ENCODE measurements around the gene CDC16.
A peak's percentile ranks its signal among the peaks of the same experiment; 100 is the strongest.
"Not testable (repeated sequence)": the region's sequence is repeated elsewhere in the genome, so short reads cannot be mapped to it uniquely, and the experiment has no call there.

Gene CDC16

GRCh38 chr13:114234645-114235421 lies at the start of gene CDC16:
TSS of gene CDC16 (plus strand) at chr13:114234897. CDS start at chr13:114235085, 188 bp downstream.
- DNase-seq = peak; percentile 94

DNA sequence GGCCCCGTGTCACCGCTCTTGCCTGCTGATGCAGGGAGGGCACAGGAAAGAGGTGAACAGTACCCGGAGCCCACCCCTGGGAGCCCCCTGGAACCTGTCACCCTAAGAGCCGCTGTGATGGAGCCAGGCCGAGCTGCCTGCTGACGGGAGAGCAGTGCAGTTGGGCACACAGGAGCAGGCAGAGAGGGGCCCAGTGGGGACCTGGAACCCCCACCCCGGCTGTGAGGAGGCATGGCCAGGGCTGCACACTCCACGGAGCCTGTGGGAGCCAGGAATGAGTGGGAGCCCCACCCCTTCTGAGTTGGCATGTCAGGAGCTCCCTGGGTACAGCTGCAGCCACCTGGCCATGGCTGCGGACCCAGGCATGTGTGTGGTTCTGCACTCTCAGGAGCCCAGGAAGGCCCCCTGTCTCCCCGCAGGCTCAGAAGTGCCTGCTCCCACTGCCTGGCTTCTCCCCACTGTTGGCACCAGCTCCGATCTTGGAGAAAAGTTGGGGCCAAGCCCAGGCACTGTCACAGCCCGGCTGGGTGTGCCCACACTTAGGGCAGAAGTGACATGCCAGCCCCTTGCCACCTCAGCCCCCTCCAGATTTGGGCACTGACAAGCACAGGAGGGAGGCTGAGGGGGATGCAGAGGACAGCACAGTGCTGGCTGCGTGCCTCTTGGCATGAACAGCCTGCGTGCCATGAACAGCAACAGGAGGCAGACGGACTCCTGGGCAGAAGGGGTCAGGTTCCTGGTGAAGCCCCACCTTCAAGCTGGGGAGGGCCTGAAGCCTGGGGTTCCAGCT lies 49.3 kb upstream of the CDC16 start:
- no peak for DNase-seq

- DNase-seq = no peak
These were observed 39.8 kb upstream of the CDC16 start for GRCh38 chr13:114194853-114195252.

GRCh38 chr13:114196629-114197028 lies 38.1 kb upstream of the CDC16 start:
- DNase-seq = no peak

GRCh38 chr13:114198556-114198955 lies 36.1 kb upstream of the CDC16 start:
- no peak for DNase-seq

- not testable (repeated sequence) for DNase-seq
These were observed 35.2 kb upstream of the CDC16 start for GRCh38 chr13:114199526-114199925.

DNA sequence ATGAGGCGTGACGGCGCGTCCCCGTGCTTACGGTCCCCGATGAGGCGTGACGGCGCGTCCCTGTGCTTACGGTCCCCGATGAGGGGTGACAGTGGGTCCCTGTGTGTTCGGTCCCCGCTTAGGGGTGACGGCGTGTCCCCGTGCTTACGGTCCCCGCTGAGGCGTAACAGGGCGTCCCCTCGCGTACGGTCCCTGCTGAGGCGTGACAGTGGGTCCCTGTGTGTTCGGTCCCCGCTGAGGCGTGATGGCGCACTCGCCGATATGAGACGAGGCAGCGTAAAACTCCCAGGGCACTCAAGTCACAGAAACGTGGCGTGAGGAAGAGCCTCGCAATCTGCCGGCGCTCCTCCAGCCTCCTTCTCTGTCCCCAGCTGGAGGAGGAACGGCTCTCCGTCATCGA lies 34.7 kb upstream of the CDC16 start:
- no peak for DNase-seq

DNA sequence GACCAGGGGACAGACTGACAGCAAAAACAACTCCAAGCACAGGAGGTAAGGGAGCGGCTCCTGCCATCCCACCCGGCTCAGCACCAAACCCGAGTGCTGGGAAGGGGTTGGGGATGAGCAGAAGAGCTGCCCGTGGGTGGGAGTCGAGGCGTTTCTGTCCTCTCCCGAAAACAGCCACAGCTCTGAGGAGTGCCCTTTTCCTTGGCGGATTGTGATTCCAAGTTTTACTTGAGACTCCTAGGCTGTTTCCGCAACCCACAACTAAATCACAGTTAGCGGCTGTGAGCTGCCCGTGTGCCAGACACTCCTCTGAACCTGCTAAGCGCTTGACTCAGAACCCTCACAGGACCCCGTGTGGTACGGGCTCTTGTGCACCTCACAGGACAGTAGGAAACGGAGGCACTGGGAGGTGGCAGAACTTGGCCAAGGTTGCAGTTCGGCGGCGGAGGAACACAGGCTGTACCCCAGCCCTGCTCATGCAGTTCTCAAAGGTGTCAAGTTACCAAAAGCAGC lies 34.2 kb upstream of the CDC16 start:
- no peak for DNase-seq

DNA sequence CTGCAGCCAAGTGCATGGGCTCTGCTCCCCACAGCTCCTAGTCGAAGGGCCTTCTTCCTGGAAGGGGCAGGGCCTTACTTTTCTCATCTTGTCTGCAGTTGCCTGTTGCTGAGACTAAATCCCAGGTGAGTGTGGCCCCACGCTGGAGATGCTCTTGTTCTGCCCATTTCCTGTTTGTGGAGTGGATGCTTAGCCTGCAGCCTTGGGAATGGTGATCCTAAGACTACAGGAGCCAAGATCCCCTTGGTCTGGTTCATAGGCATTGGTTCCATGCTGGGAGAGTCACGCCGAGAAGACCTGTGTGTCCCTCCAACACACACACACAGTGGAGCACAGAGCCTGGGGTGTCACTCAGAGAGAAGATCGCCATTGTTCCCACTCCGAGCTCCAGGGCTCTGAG lies 32.1 kb upstream of the CDC16 start:
- no peak for DNase-seq

DNA sequence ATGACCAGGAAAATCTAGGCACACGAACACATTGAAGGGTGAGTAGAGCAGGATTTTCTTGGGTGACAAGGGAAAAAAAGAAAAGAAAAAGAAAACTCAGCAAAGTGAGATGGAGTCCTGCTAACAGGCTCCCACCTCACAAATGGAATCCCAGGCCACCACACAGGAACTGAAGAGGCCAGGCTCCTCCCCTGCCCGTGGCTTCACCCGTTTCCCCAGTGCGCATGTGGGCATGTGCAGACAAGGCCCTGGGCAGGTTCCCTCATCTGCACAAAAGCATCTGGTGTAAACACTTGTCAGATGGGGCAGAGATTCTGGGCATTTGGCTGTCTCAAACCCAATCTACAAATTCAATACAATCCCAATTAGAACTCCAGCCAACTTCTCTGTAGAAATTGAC lies 31.2 kb upstream of the CDC16 start:
- DNase-seq = no peak

DNA sequence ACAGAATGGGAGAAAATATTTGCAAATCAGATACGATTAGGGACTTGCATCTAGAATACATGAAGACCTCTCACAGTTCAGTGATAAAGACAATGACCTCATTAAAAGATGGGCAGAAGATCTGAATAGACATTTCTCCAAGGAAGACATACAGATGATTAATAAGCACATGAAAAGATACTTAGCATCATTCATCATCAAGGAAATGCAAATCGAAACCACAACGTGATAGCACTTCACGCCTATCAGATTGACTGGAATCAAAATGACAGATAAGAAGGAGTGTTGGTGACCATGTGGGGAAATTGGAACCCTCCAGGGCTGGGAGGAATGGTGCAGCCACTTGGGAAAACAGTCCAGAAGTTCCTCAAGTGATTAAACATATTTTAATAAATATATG lies 29.8 kb upstream of the CDC16 start:
- no peak for DNase-seq

GRCh38 chr13:114208134-114208533 lies 26.6 kb upstream of the CDC16 start:
- DNase-seq = no peak

DNA sequence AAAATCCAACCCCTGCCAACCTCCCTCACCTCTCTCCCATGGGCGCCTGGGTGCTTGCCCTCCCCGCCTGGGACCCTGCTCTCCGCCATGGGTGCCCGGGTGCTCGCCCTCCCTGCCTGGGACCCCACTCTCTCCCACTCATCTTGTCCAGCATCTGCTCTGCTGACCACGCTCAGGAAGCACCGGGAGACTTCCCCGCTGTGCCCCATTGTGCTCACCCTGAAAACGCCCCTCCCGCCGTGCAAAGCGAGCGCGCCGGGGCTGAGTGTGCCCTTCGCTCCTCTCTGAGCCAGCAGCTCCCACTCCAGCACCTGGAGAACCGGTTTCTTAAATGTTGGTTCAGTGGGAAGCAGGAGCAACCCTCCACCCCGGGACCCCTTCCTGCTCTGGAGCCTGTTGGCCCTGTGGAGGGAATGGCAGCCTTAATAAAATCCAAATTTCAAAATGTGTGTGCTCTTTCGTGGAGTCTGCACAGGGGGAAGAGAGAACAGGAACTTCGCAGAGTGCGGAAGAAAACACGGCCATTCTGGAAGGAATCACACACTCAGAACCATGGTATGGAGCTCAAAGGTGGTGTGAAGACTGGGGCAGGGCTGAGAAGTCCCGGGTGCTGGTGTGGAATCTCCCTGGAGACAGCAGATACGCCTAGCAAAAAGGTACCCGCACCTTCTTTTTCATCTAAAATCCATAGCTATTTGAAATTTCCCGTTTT lies 23.1 kb upstream of the CDC16 start:
- no peak for DNase-seq

- DNase-seq = no peak
These were observed 22.6 kb upstream of the CDC16 start for GRCh38 chr13:114212158-114212495.

- no peak for DNase-seq
These were observed 20.7 kb upstream of the CDC16 start for GRCh38 chr13:114213980-114214379.

DNA sequence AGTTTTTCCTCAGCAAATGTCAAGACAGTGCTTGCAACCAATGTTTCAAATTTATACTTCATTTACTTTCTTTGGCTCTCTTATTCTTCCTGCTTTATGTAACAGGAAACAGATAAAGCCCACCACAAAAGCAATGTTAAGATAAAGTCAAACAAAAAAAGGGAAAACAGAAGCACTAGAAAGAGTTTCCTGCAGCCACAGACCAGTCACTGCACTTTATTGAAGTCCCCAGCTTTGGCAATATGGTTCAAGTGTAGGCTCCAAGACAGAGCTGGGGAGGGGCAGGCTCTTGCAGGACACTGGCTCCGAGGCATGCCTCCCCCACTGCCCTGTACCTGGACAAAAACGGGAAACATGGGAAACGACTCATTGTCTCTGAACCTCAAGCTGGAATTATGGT lies 15.3 kb upstream of the CDC16 start:
- DNase-seq = no peak

DNA sequence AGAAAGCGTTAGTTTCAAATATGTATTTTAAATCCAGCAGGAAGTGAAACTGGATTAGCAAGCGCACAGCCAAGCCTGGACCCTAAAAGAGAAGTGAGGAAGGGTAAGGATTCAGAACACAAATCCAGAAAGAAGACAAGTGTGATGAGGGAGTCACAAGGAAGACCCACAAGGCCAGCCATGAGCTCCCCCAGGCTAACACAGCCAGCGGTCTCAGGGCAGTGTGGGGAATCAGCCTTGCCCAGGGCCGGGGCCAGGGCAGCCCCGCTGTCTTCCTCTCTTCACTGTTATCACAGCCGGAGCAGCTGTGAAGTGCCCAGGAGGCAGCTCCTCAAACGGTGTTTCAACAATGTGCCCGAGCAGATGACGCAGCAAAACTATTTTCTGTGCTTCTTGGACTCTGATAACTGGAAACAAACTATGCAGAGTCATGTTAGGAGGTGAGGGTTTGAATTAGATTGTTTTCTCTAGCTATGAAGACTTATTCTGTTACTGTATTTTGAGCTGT lies 12.2 kb upstream of the CDC16 start:
- no peak for DNase-seq

- no peak for DNase-seq
These were observed 10.5 kb upstream of the CDC16 start for GRCh38 chr13:114224201-114224600.

- no peak for DNase-seq
These were observed 9.1 kb upstream of the CDC16 start for GRCh38 chr13:114225610-114226009.

GRCh38 chr13:114226088-114226487 lies 8.6 kb upstream of the CDC16 start:
- DNase-seq = no peak

- peak; percentile 82 for DNase-seq
These were observed 7.9 kb upstream of the CDC16 start for GRCh38 chr13:114226699-114227323.

GRCh38 chr13:114227528-114227927 lies 7.2 kb upstream of the CDC16 start:
- no peak for DNase-seq

- no peak for DNase-seq
These were observed 6.5 kb upstream of the CDC16 start for GRCh38 chr13:114228176-114228575.

Measured in activated CD4-positive, alpha-beta T cell treated with anti-CD3 and anti-CD28 coated beads, Interleukin-10, Interleukin-2, amounts not matched to agents 100 ng/mL and 50 ng/mL, durations not matched to agents 16 hours and 8 hours (primary cell).